ENCODE measurements around the gene ATP5PD.
"Not testable (repeated sequence)": the region's sequence is repeated elsewhere in the genome, so short reads cannot be mapped to it uniquely, and the experiment has no call there.

The ATP5PD gene

DNA sequence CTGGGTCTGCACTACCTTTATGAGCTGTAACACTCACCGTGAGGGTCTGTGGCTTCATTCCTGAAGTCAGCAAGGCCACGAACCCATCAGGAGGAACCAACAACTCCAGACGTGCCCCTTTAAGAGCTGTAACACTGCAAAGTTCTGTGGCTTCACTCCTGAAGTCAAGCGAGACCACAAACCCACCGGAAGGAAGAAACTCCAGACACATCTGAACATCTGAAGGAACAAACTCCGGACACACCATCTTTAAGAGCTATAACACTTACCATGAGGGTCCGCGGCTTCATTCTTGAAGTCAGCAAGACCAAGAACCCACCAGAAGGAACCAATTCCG lies 21.4 kb downstream of the ATP5PD start:
- not testable (repeated sequence) for DNase-seq (ENCODE audit: low read depth in 3 of 3, low spot score in 1 of 3)

DNA sequence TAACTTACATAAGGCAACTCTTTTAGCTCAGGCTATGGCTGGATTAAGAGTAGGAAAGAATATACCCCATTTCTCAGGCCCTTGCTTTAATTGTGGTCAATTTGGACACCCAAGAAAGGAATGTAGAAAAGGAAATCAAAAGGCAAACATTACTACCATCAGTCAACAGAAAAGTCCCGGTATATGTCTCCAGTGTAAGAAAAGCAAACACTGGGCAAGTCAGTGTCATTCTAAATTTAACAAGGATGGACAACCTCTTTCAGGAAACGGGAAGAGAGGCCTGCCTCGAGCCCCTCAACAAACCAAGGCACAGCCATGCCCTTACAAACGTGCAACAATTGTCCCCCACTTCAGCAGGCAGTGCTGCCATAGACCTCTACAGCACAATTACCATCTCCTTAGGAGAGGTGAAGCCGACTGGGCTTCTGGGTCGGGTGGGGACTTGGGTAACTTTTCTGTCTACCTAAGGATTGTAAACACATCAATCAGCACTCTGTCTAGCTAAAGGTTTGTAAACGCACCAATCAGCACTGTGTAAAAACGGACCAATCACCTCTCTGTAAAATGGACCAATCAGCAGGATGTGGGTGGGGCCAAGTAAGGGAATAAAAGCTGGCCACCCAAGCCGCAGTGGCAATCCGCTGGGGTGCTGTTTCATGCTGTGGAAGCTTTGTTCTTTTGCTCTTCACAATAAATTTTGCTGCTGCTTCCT lies 21.9 kb downstream of the ATP5PD start:
- no peak for DNase-seq (ENCODE audit: low read depth in 3 of 3, low spot score in 1 of 3)

DNA sequence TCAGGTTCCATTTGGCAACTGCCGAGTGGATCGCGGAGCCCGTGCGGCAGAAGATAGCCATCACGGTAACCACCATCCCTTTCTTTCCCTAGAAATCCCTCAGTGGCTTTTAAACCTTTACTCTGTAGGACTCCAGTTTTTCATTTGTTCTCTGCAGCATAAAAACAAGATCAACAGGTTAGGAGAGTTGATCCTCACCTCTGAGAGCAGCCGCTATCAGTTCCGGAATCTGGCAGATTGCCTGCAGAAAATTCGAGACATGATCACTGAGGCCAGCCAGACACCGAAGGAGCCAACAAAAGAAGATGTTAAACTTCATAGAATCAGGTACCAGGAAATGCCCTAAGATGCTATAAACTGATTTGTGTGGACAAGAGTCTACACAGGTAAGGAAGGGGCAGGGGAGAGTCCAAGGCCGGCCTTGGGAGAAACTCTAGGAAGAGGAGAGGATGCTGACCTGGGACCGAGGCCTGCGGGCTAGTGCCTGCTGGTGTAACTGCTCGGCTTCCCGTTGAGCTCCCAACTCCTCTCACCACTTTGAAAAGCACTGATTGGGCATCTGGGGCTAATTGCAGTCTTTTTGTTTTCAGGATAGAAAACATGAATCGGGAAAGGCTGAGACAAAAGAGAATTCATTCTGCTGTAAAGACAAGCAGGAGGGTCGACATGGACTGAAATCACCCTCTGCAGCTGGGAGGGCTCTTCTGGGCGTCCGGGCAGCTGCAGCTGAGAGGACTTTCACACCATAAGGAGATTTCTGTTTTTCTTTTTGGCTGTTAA lies 26.2 kb downstream of the ATP5PD start:
- no peak for DNase-seq (ENCODE audit: low read depth in 3 of 3, low spot score in 1 of 3)

DNA sequence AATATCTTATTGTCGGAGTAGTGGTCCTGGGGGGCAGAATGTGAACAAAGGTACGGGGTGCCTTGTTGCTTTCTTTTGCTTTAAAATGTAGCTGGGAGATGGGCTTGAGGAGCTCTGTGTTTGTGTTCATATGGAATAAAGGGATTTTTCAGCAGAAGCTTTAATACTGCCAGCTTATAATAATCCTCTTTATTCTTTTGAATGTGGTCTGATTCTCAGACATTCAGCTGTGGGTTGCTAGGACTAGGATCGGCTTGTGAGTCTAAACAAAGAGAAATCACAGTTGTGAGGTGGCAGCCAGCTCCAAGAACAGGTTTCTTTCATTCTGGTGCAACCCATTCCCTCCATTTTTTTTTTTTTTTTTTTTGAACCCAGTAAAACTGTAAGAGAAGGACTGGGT lies 27.1 kb downstream of the ATP5PD start:
- DNase-seq (ENCODE audit: low read depth in 3 of 3, low spot score in 1 of 3), result no peak

DNA sequence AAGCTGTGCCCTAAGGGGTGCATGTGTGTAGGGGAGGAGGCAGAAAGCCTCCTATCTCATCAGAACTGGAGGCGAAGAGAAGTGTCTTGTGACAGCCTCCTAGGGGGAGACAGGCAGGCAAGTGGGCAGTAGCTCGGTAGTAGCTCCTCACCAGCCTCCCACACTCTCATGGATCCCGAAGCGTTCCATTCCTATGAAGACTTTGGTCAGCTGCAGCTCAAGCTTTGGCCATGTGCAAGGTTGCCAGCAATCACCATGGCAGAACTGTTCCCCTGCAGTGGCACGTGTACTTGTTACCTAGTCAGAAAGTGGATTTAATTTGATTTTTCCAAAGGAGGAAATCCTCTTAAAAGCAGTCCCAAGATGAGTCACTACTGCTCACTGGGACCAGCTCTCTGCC lies 27.6 kb downstream of the ATP5PD start:
- no peak for DNase-seq (ENCODE audit: low read depth in 3 of 3, low spot score in 1 of 3)

DNA sequence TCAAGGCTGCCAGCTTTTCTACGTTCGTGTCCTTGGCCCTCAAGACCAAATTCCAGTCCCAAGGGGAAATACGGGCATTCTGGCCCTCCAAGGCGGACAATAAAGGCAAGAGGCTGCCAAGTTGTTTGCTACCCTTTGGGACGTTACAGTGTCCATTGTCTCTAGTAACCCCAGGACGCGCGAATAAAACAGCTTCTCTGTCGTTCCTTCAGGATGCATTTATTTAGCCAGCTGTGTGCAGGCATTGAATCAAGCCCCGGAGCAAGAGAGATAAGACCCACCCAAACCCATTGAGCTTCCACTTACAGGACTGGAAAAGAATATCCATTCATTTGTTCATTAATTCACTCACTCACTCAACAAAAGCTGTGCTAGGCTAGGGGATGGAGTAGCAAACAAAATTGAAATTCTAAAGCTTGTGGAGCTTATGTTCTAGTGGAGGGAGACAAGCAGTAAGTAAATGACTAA lies 33.6 kb downstream of the ATP5PD start:
- DNase-seq (ENCODE audit: low read depth in 3 of 3, low spot score in 1 of 3), result no peak

DNA sequence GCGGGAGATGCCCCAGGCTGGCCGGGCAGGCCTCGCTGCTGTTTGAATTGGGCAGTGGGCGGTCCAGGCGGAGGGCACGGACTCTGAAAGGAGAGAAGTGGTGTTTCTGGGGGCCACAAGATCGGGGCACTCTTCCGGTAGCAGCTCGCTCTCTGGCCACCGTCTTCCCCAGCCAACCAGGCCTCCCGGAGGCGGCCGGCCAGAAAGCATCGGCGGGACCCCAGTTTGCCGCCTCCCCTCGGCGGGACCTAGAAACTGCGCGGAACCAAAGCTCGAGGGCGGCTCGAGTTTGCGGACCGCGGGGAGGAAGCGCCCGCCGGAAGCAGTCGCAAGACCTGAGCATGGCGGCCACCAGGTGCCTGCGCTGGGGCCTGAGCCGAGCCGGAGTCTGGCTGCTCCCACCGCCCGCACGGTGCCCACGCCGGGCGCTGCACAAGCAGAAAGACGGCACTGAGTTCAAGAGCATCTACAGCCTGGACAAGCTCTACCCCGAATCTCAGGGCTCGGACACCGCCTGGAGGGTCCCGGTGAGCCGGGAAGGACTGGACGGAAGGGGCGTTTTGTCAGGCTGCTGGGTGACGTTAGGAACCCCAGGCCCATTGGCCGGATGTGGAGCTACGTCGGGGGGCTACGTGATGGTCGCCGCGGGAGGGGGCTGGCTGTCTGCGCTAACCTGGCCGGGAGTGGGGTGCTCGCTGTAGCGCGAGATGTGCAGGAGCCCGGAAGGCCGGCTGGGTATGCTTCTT lies 34.2 kb downstream of the ATP5PD start, which contains the start of gene MRPL58:
Gene MRPL58, plus strand, starts transcription at position 325 of the 746 bp plus-strand sequence. Its CDS starts 17 bp downstream, at position 342.
- peak; percentile 47 to 67 (median 65) for DNase-seq (ENCODE audit: low read depth in 3 of 3, low spot score in 1 of 3)

DNA sequence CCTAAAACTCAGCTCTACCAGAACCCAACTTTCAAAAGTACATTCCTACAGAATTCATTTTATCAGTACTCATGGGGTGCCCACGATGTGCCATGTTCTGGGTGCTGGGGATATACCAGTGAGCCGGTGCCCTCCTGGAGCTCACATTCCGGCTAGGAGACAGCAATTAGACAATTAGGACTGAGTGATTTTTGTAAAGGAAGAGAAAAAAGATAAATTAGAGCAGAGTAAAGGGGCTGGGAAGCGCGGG lies 34.7 kb downstream of the ATP5PD start:
- no peak for DNase-seq (ENCODE audit: low read depth in 3 of 3, low spot score in 1 of 3)

DNA sequence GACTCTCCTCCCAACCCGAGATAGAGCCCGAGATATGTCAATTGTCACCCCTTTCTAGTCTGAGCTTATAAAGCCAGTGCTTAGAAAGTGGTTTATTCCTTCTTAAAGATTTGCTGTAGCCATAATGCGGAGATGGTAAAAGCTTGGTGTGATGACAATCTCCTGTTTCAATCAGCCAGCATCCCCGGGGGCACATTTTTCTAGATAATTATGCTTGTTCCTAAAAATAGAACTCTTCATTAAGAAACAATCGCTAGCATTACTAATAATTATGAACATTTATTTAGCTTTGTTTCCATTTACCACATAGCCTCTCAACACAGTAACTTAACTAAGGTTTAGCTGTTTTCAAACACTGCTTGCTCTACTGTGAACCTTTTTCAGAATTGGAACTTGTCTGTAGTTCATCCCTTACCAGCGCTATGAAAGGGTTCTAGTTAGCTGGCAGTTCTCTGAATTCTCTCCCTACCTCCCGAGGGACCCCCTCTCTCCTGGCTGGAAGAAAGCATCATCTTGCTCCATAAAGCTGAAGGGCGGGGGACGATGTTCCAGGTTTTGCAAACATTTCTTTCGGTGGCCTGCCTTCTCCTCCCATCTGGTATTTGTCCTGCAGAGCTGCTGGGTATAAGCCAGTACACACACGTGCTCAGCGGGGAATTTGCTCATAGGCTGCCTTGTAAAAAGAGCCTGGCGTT lies 35.2 kb downstream of the ATP5PD start:
- DNase-seq (ENCODE audit: low read depth in 3 of 3, low spot score in 1 of 3), result no peak

DNA sequence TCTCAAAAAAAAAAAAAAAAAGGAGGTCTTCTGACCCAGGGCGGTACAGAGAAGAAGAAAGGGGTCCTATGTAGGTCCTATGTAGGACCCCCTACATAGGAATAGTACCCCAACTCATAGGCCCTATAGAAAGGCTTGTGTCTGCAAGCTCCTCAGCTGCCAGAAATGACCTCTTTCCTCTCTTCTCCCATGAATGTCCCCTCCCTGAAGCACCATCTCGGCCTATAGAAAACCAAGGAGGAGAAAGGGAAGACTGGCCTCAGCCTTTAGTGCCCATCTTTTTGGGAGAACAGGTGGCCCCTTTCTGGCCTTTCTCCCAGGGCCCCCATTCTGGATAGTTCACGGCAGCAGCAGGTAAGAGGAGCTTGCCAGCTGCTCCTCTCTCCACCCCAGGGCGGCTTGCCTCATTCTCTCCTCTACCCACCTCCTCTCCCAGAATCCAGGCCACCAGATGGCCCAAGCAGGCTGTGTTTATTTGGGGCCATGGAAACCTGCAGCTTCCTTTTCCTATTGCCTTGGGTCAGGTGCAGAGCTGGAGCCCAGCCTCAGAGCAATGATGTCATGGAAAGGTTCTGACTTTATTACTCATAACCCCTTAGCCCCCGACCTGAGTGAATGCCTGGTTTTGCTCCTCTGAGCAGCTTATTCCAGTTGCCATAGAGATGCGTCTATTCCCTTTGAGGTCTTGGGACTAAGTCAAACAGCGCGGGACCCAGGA lies 35.9 kb downstream of the ATP5PD start:
- no peak for DNase-seq (ENCODE audit: low read depth in 3 of 3, low spot score in 1 of 3)

DNA sequence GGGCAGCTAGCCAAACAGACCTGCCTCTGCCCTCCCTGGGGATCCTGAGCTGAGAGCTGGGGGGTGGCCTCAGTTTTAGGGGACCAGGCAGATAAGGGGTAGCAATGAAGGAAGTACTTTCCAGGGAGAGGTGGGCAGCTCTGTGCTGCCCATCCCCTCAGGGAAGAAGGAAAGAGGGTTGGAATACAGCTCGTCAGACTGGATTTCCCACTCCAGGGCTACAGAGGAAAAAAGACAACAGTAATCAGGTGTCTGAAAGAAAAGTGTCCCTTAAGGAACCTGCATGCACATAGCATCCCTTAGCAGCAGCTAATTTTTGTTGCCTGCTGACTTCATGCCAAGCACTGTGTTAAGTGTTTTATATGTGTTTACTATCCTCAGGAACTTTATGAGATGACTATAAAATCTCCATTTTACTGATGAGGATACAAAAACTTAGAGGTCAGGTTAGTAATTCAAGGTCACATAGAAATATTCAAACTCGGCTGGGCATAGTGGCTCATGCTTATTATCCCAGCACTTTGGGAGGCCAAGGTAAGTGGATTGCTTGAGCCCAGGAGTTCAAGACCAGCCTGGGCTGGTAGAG lies 37.5 kb downstream of the ATP5PD start:
- DNase-seq (ENCODE audit: low read depth in 3 of 3, low spot score in 1 of 3), result no peak

DNA sequence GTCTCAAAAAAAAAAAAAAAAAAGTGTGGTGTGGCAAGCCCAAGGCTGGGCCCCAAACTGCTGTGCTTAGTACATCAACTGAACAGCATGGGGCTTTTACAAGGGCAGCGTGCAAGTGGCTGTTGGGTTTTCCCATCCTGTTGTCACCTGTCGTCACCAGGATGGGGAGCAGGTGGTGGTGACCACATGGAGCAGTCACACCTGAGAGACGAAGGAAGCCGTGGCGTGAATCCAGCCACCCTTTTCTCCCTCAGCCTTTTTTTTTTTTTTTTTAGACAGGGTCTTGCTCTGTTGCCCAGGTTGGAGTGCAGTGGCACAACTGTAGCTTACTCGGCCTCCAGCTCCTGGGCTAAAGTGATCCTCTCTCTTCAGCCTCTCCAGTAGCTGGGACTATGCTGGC lies 38.4 kb downstream of the ATP5PD start:
- no peak for DNase-seq (ENCODE audit: low read depth in 3 of 3, low spot score in 1 of 3)

DNA sequence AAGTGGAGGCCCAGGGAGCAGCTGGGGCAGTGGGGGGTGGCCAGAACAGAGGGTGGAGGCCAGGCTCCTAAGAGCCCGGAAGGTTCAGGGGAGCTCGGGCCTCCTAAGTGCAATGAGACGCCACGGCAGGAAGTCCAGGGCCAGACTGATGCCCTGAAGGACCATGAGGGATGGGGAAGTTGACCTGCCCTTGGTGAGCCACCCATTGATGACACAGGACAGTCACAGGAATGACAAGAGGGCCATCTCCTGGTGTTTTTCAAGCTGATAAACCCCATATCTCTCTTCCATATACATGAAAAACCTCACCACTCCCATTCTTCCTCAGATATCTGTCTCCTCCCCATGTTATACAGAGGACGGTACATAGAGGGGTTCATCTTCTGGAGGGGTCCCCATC lies 40.1 kb downstream of the ATP5PD start:
- DNase-seq (ENCODE audit: low read depth in 3 of 3, low spot score in 1 of 3), result no peak

DNA sequence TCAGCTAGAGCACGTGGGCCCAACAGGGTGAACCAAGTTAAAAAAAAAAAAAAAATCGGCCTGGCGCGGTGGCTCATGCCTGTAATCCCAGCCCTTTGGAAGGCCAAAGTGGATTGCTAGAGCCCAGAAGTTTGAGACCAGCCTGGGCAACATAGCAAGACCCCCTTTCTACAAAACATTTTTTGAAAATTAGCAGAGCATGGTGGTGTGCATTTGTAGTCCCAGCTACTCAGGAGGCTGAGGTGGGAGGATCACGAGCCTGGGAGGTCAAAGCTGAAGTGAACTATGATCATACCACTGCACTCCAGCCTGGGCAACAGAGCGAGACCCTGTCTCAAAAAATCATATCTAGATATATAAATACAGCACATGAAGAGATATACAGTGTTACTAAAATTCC lies 40.7 kb downstream of the ATP5PD start:
- not testable (repeated sequence) for DNase-seq (ENCODE audit: low read depth in 3 of 3, low spot score in 1 of 3)

DNA sequence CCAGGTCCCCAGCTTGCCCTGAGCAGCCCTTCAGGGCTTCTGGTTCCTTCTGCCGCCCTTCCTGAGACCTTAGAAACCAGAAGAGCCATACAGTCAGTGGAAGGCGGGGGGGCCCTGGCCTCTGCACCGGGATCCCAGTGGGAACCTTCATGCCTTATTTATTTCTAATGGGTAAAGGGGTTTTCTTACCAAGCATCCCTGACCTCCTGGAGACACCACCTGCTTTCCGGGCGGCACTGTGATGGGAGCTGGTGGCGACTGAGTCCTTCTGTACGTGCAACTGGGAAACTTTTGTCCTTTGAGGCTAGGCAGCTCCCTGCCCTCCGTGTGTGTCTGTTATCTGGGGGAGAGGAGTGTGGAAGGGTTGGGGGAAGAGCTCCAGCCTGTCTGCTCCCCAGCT lies 41.5 kb downstream of the ATP5PD start:
- DNase-seq (ENCODE audit: low read depth in 3 of 3, low spot score in 1 of 3), result no peak

DNA sequence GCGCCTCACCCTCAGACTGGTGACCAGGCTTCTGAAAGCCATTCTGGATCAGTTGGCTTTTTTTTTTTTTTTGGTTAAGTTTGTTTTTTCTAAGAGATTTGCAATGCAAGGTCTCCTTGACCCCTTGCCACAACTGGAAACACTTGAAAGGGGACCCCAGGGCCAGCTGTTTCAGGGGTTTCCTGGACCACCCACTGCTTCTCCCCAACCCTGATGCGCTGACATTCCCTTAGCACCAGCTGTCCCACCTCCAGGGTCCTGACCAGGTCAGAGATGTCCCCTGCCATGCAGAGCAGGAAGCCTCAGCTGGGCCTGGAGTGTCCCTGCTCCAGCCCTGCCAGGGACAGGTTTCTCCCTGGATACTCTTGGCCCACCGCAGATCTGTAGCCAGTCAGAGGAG lies 42.4 kb downstream of the ATP5PD start:
- DNase-seq (ENCODE audit: low read depth in 3 of 3, low spot score in 1 of 3), result no peak

DNA sequence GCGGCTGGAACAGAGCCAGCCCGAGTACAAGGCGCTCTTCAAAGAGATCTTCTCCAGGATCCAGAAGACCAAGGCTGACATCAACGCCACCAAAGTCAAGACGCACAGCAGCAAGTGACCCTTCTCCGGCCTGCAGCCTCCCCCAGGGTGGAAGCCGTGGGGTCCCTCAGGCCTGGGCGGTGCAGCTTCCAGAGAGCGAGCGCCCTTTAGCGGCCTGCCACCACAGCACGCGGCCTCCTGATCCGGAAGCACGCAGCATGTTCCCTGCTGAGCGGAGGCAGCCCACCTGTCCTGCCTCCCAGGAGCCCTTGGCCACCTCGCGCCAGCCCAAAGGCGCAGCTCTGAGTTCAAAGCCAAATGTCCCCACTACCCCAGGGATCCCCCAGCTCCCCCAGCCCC lies 42.8 kb downstream of the ATP5PD start:
- no peak for DNase-seq (ENCODE audit: low read depth in 3 of 3, low spot score in 1 of 3)

DNA sequence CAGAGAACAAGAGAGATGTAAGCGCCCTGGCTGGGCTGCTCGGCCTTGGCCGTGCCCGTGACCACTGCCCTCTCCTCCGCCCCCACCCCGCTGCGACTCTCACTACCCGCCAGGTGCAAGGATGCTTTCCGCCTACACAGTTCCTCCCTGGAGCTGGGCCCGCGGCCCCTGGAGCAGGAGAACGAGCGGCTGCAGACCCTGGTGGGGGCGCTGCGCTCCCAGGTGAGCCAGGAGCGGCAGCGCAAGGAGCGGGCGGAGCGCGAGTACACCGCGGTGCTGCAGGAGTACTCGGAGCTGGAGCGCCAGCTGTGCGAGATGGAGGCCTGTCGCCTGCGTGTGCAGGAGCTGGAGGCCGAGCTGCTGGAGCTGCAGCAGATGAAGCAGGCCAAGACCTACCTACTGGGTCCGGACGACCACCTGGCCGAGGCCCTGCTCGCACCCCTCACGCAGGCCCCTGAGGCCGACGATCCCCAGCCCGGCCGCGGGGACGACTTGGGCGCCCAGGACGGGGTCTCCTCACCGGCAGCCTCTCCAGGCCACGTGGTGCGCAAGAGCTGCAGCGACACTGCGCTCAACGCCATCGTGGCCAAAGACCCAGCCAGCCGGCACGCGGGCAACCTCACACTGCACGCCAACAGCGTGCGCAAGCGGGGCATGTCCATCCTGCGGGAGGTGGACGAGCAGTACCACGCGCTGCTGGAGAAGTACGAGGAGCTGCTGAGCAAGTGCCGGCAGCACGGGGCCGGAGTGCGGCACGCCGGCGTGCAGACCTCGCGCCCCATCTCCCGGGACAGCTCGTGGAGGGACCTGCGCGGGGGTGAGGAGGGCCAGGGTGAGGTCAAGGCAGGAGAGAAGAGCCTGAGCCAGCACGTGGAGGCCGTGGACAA lies 43.5 kb downstream of the ATP5PD start:
- DNase-seq (ENCODE audit: low read depth in 3 of 3, low spot score in 1 of 3), result no peak

Measured in stimulated activated CD4-positive, alpha-beta T cell treated with anti-CD3 and anti-CD28 coated beads, TNF-alpha, amount 100 ng/mL, for 1 hour (primary cell).